GM10847 (cell line): ENCODE data around the gene BABAM1.

Source experiments
- POLR2A ChIP-seq: IDR thresholded peaks from 2 replicates; pipeline ENCODE4 v1.6.1; 2011; ENCODE audit not compliant: insufficient read length; ENCODE audit errors: extremely low read depth

The BABAM1 gene

GRCh38 chr19:17266975-17267788 is at the start of gene BABAM1:
Gene BABAM1, plus strand, starts transcription at chr19:17267443. Its CDS starts 1,364 bp downstream, at chr19:17268807.
- TF ChIP-seq POLR2A = peak; percentile 67

GRCh38 chr19:17219286-17219685 is 48.0 kb upstream of the BABAM1 start:
- TF ChIP-seq POLR2A = no peak

- no peak for TF ChIP-seq POLR2A
These were observed 47.0 kb upstream of the BABAM1 start for GRCh38 chr19:17220207-17220758.

GRCh38 chr19:17225053-17225452 is 42.2 kb upstream of the BABAM1 start:
- no peak for TF ChIP-seq POLR2A

- TF ChIP-seq POLR2A = peak; percentile 91
These were observed 41.0 kb upstream of the BABAM1 start, which contains the start of gene OCEL1 for GRCh38 chr19:17226002-17226933. Gene OCEL1, plus strand, starts transcription at chr19:17226226. Its CDS starts 22 bp downstream, at chr19:17226248.

DNA sequence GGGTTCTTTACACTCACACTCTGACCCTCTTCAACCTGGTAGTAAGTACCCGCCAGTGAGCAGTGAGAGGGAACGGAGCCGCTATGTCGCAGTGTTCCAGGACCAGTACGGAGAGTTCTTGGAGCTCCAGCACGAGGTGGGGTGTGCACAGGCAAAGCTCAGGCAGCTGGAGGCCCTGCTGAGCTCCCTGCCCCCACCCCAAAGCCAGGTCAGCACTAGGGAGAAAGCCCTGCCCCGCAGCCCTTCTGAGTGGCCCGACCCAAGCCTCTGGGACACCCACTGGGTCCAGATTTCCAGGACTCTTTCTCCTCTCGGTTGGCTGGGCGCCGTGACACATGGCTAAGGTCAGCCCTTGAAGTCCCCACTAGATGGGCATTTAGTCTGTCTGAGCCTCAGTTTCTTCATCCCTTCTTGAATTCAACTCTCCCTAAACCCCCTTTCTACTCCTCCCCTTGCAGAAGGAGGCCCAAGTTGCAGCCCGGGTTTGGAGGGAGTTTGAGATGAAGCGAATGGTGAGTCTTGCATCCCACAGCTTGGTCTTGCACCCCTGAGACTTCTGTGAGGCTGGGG is 39.4 kb upstream of the BABAM1 start:
- TF ChIP-seq POLR2A = no peak

- no peak for TF ChIP-seq POLR2A
These were observed 37.4 kb upstream of the BABAM1 start for GRCh38 chr19:17229890-17230289.

- TF ChIP-seq POLR2A = no peak
These were observed 35.0 kb upstream of the BABAM1 start for GRCh38 chr19:17232258-17232657.

DNA sequence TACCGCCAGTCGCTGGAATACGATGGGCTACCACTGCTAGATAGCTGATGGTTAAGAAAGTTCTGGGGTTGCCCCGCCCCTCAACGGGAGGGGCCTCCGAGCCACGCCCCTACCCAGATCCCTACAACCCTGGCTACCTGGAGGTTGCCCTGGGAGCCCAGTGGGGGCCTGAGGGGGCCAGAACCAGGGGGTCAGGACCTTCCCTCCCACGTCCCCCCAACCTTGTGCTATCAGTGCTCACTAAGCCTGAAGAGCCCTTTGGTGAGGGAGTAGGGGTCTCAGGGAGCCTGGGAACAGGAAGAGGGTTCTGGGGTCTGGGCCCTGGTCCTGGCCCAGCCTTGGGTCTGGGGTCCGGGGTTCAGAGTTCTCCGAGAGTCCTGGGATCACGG is 32.3 kb upstream of the BABAM1 start:
- no peak for TF ChIP-seq POLR2A

- no peak for TF ChIP-seq POLR2A
These were observed 31.8 kb upstream of the BABAM1 start for GRCh38 chr19:17235300-17235970.

- TF ChIP-seq POLR2A = no peak
These were observed 31.1 kb upstream of the BABAM1 start for GRCh38 chr19:17235971-17236777.

GRCh38 chr19:17236811-17237543 is 30.3 kb upstream of the BABAM1 start:
- no peak for TF ChIP-seq POLR2A

GRCh38 chr19:17237747-17238706 is 29.2 kb upstream of the BABAM1 start:
- TF ChIP-seq POLR2A = no peak
